HS-5 (cell line): Measurements from ENCODE around the gene AGAP5.

Source experiments
- DNase-seq: peaks from one replicate; pipeline ENCODE4 v3.0.0-alpha.2; 2012; ENCODE audit warnings: low read depth

The AGAP5 gene

GRCh38 chr10:73625884-73626752 lies 71.8 kb downstream of the AGAP5 start:
- DNase-seq, result peak; percentile 86

DNA sequence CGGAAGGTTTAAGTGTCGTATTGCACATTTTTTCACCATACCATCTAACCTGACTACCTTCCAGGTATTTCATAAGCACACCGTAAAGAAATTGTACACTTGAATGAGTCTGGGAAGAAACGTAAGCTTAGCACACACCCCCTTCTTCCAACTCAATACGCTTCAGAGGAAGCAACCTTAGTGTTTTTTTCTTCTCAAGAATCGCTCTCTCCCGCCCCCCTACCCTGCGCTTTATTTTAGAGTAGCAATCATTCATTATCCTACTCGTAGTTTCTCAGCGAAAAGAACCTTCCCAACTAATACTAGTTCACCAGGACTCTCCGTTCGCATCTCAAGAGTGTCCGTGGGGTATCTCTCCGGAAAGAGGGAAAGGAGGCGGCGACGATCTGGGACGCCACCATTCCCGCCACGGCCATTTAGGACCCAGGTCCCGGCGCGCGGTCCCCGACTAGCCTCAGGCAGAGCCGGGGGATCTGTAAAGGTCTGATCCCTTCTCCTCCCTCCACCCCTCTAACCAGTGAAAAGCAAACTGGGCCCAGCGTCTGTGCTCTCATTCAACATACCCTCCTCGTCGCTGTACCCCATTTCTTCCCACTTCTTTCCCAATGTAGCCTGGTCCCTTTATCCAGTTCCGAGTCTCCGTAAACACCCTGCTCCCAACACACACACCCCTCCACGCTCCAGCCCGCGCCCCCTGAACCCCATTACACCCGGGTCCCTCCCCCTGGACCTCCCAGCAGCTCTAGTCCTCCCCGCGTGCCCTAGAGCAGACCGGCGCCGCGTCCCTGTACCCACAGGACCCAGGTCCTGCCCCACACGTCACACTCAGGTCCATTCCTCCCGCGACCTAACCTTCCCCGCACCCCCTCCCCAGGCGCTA lies 72.7 kb downstream of the AGAP5 start:
- DNase-seq, result no peak
